Neural progenitor cell (in vitro differentiated cells): ENCODE results near the gene GNAQ. TPM values are rescaled to one million over a fixed set of nuclear protein-coding genes. Genes with fewer than 3 reads are reported as not detected.

Experiments
- DNase-seq: peaks from one replicate; pipeline ENCODE4 v3.0.0-alpha.2; 2016; ENCODE audit warnings: low spot score
- H2AFZ ChIP-seq: fragments of 200-600 bp; sonication (generic); replicated peaks from 2 replicates; pipeline ENCODE4 v1.6.1; 2016; ENCODE audit warnings: antibody characterized with exemption
- H3F3A ChIP-seq: fragments of 200-600 bp; sonication (generic); 2 replicates; pipeline ENCODE4 v1.6.1; 2016; ENCODE audit warnings: antibody characterized with exemption, low read depth
- H3K27ac ChIP-seq: fragments of 200-600 bp; sonication (generic); 2 replicates; pipeline ENCODE4 v1.5.1; 2016; ENCODE audit warnings: mild to moderate bottlenecking
- H3K27me3 ChIP-seq: fragments of 200-600 bp; sonication (generic); 2 replicates; pipeline ENCODE4 v1.6.1; 2016; ENCODE audit warnings: mild to moderate bottlenecking, moderate library complexity
- H3K36me3 ChIP-seq: fragments of 200-600 bp; sonication (generic); 2 replicates; pipeline ENCODE4 v1.5.1; 2016
- H3K4me1 ChIP-seq: fragments of 200-600 bp; sonication (generic); 2 replicates; pipeline ENCODE4 v1.6.1; 2016; ENCODE audit warnings: mixed run types
- H3K4me2 ChIP-seq: fragments of 200-600 bp; sonication (generic); 2 replicates; pipeline ENCODE4 v1.6.1; 2016
- H3K4me3 ChIP-seq: fragments of 200-600 bp; sonication (generic); 2 replicates; pipeline ENCODE4 v1.5.1; 2016
- H3K79me2 ChIP-seq: fragments of 200-600 bp; sonication (generic); 2 replicates; pipeline ENCODE4 v1.6.1; 2016; ENCODE audit warnings: low read depth
- H3K9ac ChIP-seq: fragments of 200-600 bp; sonication (generic); 2 replicates; pipeline ENCODE4 v1.6.1; 2016
- H3K9me3 ChIP-seq: fragments of 200-600 bp; sonication (generic); 2 replicates; pipeline ENCODE4 v1.5.1; 2016; ENCODE audit warnings: low read depth
- H4K20me1 ChIP-seq: fragments of 200-600 bp; sonication (generic); 2 replicates; pipeline ENCODE4 v1.6.1; 2016; ENCODE audit warnings: low read depth
- H3K27ac Mint-ChIP-seq: 3 replicates; pipeline ENCODE4 v1.8.0; 2021; ENCODE audit warnings: mixed read lengths
- H3K27me3 Mint-ChIP-seq: 2 replicates; pipeline ENCODE4 v1.8.0; 2022; ENCODE audit warnings: low read depth, mild to moderate bottlenecking, inconsistent platforms, moderate library complexity, mixed read lengths; ENCODE audit not compliant: insufficient read depth
- H3K36me3 Mint-ChIP-seq: 3 replicates; pipeline ENCODE4 v1.8.0; 2021; ENCODE audit warnings: mixed read lengths
- H3K4me1 Mint-ChIP-seq: 3 replicates; pipeline ENCODE4 v1.8.0; 2021; ENCODE audit warnings: mixed read lengths
- H3K4me3 Mint-ChIP-seq: 3 replicates; pipeline ENCODE4 v1.8.0; 2021; ENCODE audit warnings: mild to moderate bottlenecking, moderate library complexity, mixed read lengths
- H3K9me3 Mint-ChIP-seq: 3 replicates; pipeline ENCODE4 v1.8.0; 2020; ENCODE audit warnings: mixed read lengths
- EZH2 ChIP-seq: fragments of 200-600 bp; sonication (generic); IDR thresholded peaks from 2 replicates; pipeline ENCODE4 v1.6.1; 2017; ENCODE audit warnings: antibody characterized with exemption, mild to moderate bottlenecking, moderate library complexity
- EZH2phosphoT487 ChIP-seq: fragments of 200-600 bp; sonication (generic); IDR thresholded peaks from 2 replicates; pipeline ENCODE4 v1.6.1; 2017; ENCODE audit warnings: antibody characterized with exemption
- total RNA-seq: library from RNA; depleted of rRNA; stranded (reverse); fragments of >200 nt; gene quantifications from 2 replicates; pipeline ENCODE4 v1.2.3, GENCODE V29; 2015; ENCODE audit warnings: low replicate concordance
- TF ChIP-seq, protein P1 (sequence below): fragments of 200-600 bp; sonication (generic); IDR thresholded peaks from 2 replicates; pipeline ENCODE4 v1.5.1; 2017; ENCODE audit warnings: antibody characterized with exemption, mild to moderate bottlenecking

Gene GNAQ
- total RNA-seq, 1 donor from 2014 or later, result 87.9 TPM

DNA sequence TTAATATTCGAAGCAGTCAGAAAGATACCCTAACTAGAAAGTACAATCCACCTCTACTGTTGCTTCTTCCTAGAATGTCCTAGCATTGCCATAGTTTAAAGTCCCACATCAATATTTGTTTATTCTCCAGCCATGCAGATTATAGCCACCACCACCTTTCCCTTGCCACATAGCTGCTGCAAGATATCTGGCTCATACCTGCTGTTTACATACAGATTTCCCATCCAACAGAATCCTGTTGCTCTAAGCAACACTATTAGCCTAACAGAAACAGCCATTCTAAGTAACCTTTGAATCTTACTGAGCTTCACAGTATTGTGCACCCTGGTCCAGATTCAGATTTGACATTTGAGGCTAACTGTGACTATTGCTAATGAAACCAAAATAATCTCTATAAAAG, 45.6 kb downstream of the GNAQ start:
- Mint-ChIP-seq H3K4me1 (peaks cover 12% of the 10 kb centered on the region), H3K4me3 (no peak overlapping the region)

DNA sequence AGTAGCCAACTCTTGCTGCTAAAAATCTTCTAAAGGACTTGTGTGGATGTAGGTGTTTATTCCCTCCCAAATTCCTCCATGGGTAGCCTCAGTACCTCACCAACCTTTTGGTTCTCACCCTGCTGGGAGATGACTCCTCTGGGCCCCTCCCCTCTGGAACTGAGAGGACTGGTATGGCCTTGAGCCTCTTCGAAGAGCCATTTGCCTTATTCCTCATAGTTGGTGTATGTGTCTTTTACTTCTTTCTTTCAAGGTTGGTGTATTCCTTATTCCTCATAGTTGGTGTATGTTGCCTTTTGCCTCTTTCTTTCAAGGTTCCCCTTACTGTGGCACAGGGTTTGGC, 48.3 kb downstream of the GNAQ start:
- H4K20me1 ChIP-seq, result peaks cover 56% of the 10 kb centered on the region
- H3K9ac ChIP-seq, result no peak overlapping the region
- peaks cover 26% of the 10 kb centered on the region for H3K4me1 Mint-ChIP-seq
- no peak overlapping the region for H3K4me3 Mint-ChIP-seq
- H3K9me3 ChIP-seq, result no peaks in the 10 kb centered on the region
- no peak overlapping the region for H3K4me2 ChIP-seq
- H3K27me3 ChIP-seq, result no peaks in the 10 kb centered on the region
- TF ChIP-seq, protein P1, sequence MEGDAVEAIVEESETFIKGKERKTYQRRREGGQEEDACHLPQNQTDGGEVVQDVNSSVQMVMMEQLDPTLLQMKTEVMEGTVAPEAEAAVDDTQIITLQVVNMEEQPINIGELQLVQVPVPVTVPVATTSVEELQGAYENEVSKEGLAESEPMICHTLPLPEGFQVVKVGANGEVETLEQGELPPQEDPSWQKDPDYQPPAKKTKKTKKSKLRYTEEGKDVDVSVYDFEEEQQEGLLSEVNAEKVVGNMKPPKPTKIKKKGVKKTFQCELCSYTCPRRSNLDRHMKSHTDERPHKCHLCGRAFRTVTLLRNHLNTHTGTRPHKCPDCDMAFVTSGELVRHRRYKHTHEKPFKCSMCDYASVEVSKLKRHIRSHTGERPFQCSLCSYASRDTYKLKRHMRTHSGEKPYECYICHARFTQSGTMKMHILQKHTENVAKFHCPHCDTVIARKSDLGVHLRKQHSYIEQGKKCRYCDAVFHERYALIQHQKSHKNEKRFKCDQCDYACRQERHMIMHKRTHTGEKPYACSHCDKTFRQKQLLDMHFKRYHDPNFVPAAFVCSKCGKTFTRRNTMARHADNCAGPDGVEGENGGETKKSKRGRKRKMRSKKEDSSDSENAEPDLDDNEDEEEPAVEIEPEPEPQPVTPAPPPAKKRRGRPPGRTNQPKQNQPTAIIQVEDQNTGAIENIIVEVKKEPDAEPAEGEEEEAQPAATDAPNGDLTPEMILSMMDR, result no peak
- TF ChIP-seq EZH2phosphoT487 (no peak), EZH2 (no peak)
- peaks cover 27% of the 10 kb centered on the region for H3K4me1 ChIP-seq
- peaks cover 86% of the 10 kb centered on the region for H3K79me2 ChIP-seq
- no peak overlapping the region for H3K4me3 ChIP-seq
- no peak overlapping the region for H3K27ac ChIP-seq
- no peaks in the 10 kb centered on the region for H3K27me3 Mint-ChIP-seq
- H3K36me3 Mint-ChIP-seq, result peaks cover 11% of the 10 kb centered on the region
- H2AFZ ChIP-seq, result no peak overlapping the region
- H3F3A ChIP-seq, result no peaks in the 10 kb centered on the region
- DNase-seq, result no peak
- no peaks in the 10 kb centered on the region for H3K36me3 ChIP-seq
- peaks cover 3% of the 10 kb centered on the region for H3K9me3 Mint-ChIP-seq
- no peak overlapping the region for H3K27ac Mint-ChIP-seq

More for the DNA sequence above, 45.6 kb downstream of the GNAQ start:
- Mint-ChIP-seq H3K27ac (no peak overlapping the region), H3K27me3 (no peaks in the 10 kb centered on the region), H3K36me3 (peaks cover 11% of the 10 kb centered on the region), H3K9me3 (peaks cover 3% of the 10 kb centered on the region)
- H3K4me3 ChIP-seq, result no peak overlapping the region
- no peaks in the 10 kb centered on the region for H3F3A ChIP-seq
- no peaks in the 10 kb centered on the region for H3K9me3 ChIP-seq
- TF ChIP-seq EZH2 (no peak), EZH2phosphoT487 (no peak)
- TF ChIP-seq, protein P1, result no peak
- H3K9ac ChIP-seq, result no peak overlapping the region
- no peaks in the 10 kb centered on the region for H3K36me3 ChIP-seq
- H3K4me1 ChIP-seq, result peaks cover 2% of the 10 kb centered on the region
- peaks cover 49% of the 10 kb centered on the region for H4K20me1 ChIP-seq
- H3K4me2 ChIP-seq, result no peak overlapping the region
- no peak overlapping the region for H2AFZ ChIP-seq
- no peaks in the 10 kb centered on the region for H3K27me3 ChIP-seq
- H3K79me2 ChIP-seq, result peaks cover 83% of the 10 kb centered on the region
- H3K27ac ChIP-seq, result no peak overlapping the region
- no peak for DNase-seq

DNA sequence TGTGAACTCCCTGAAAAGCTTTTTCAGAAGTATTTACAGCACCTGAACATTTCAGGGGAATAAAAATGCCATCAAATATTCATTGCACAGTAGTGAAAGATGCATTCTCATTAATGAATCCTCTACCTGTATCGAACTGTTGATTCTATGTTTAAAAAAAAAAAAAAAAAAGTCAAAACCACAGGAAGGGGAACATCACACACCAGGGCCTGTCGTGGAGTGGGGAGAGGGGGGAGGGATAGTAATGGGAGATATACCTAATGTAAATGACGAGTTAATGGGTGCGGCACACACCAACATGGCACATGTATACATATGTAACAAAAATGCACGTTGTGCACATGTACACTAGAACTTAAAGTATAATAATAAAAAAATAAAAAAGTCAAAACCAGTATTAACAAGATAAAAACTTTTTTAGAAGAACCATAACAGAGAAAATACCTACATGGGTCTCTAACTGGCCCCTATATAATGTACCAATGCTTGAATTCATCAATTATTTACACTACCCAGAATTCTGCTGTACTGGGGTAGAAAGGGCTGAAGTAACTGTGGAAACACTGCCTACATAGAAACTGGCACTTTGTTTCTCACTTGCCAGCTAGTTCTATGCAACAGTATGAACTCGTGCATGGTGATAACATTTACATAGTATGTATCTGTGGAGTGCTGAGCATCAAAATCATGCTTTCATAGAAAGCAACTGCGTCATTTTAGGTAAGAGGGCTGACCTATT, 48.9 kb downstream of the GNAQ start:
- Histone ChIP-seq H3K4me2 (no peak overlapping the region), H3K27ac (no peak overlapping the region), H3K79me2 (peaks cover 86% of the 10 kb centered on the region), H3F3A (no peaks in the 10 kb centered on the region), H3K4me3 (no peak overlapping the region), H3K36me3 (no peaks in the 10 kb centered on the region), H3K9ac (no peak overlapping the region), H2AFZ (no peak overlapping the region), H4K20me1 (peaks cover 60% of the 10 kb centered on the region), H3K27me3 (no peaks in the 10 kb centered on the region), H3K4me1 (peaks cover 27% of the 10 kb centered on the region), H3K9me3 (no peaks in the 10 kb centered on the region)
- DNase-seq, result no peak
- H3K36me3 Mint-ChIP-seq, result peaks cover 11% of the 10 kb centered on the region
- no peak overlapping the region for H3K4me3 Mint-ChIP-seq
- peaks cover 3% of the 10 kb centered on the region for H3K9me3 Mint-ChIP-seq
- no peak overlapping the region for H3K27ac Mint-ChIP-seq
- TF ChIP-seq EZH2 (no peak), EZH2phosphoT487 (no peak)
- TF ChIP-seq, protein P1, result no peak
- H3K27me3 Mint-ChIP-seq, result no peaks in the 10 kb centered on the region
- H3K4me1 Mint-ChIP-seq, result peaks cover 31% of the 10 kb centered on the region
